NCI-H1436 (cell line): ENCODE data around the gene RAC2.
"Not testable (repeated sequence)": the region's sequence is repeated elsewhere in the genome, so short reads cannot be mapped to it uniquely, and the experiment has no call there.

Experiments used
- DNase-seq: peaks from one replicate; lab custom pipeline; 2025; lab: John Stamatoyannopoulos, UW

The RAC2 gene

GRCh38 chr22:37255558-37256006, 11.5 kb upstream of the RAC2 start:
- DNase-seq = no peak

GRCh38 chr22:37254867-37255233, 10.8 kb upstream of the RAC2 start:
- DNase-seq = no peak

- no peak for DNase-seq
These were observed 10.3 kb upstream of the RAC2 start for GRCh38 chr22:37254209-37254866.

- DNase-seq = no peak
These were observed 9.1 kb upstream of the RAC2 start for GRCh38 chr22:37253126-37253660.

- DNase-seq = not testable (repeated sequence)
These were observed 7.8 kb upstream of the RAC2 start for GRCh38 chr22:37251836-37252235.

GRCh38 chr22:37249986-37250385, 5.9 kb upstream of the RAC2 start:
- DNase-seq = no peak

GRCh38 chr22:37248251-37248650, 4.2 kb upstream of the RAC2 start:
- no peak for DNase-seq

- DNase-seq = no peak
These were observed 1.7 kb upstream of the RAC2 start for GRCh38 chr22:37245740-37246139.

- no peak for DNase-seq
These were observed 1.1 kb upstream of the RAC2 start for GRCh38 chr22:37244922-37245722.

- no peak for DNase-seq
These were observed 511 bp downstream of the RAC2 start for GRCh38 chr22:37243402-37244113.

GRCh38 chr22:37242395-37242918, 1.6 kb downstream of the RAC2 start:
- DNase-seq = no peak

- no peak for DNase-seq
These were observed 2.5 kb downstream of the RAC2 start for GRCh38 chr22:37241351-37242142.

- no peak for DNase-seq
These were observed 3.1 kb downstream of the RAC2 start for GRCh38 chr22:37240941-37241320.

GRCh38 chr22:37240240-37240940, 3.7 kb downstream of the RAC2 start:
- DNase-seq = no peak

- DNase-seq = no peak
These were observed 4.5 kb downstream of the RAC2 start for GRCh38 chr22:37239336-37240239.

GRCh38 chr22:37237371-37238268, 6.4 kb downstream of the RAC2 start:
- DNase-seq = no peak

- no peak for DNase-seq
These were observed 8.0 kb downstream of the RAC2 start for GRCh38 chr22:37235897-37236607.
